ENCODE measurements around the gene IFI27L2.
"Not testable (repeated sequence)": the region's sequence is repeated elsewhere in the genome, so short reads cannot be mapped to it uniquely, and the experiment has no call there.

IFI27L2 gene, protein sequence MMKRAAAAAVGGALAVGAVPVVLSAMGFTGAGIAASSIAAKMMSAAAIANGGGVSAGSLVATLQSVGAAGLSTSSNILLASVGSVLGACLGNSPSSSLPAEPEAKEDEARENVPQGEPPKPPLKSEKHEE

GRCh38 chr14:94129111-94129757 is at the start of gene IFI27L2:
Gene IFI27L2 (minus strand): TSS chr14:94129604. CDS start chr14:94129564, 40 bp downstream.
- DNase-seq: peak; percentile 76

GRCh38 chr14:94177806-94178205 is 48.4 kb upstream of the IFI27L2 start:
- no peak for DNase-seq

GRCh38 chr14:94176808-94177207 is 47.4 kb upstream of the IFI27L2 start:
- no peak for DNase-seq

GRCh38 chr14:94175747-94176146 is 46.3 kb upstream of the IFI27L2 start:
- DNase-seq: no peak

DNA sequence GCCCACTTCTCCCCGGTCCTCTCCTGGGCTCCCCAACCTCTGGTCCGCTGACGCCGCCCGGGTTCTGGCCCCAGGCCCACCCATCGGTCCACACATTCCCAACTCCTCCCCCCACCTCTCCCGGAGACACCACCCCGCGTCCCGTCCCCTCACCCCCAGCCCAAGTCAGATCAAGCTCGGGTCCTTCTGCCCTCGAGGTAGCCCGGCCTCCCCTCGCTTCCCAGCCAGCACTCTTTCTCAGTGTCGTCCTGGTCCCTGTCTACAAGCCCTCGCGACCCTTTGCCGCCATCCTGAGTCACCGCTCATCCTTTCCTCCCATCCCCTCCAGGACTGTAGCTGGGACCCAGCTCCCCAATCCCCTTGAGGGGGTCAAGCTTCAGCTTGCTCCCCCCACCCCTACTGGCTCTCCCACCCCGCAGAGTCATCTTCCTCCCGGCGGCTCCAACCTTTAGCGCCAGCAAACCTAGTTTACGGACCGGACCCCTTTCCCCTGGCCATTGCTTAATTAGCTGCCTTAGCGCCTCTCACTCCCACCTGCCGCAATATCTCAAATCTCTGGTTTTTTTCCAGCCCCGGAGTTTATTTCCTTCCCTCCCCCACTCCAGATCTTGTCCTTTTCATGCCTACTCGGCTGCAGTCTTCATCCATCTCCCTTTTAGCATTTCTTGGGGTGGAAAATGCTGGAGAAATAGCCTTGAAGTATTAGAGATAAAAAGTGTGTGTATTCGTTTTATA is 45.8 kb upstream of the IFI27L2 start:
- no peak for DNase-seq

DNA sequence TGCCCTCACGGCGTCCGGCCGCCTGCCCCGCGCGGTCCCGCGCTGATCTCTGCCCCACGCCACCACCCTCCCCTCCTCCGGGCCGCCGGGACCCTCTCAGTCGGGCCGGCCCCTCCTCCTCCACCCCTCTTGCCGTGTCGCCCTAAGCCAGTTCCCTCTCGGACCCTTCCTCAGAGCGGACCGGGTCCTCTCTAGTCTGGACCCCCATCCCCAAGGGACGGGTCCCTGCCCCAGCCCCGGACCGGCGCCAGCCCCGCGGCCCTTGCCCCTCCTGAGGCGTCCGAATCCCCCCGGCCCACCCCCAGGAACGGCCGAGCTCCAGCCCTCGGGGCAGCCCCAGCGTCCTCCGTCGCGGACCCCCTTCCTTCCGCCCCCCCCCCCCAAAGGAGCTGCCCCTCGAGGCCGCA is 45.2 kb upstream of the IFI27L2 start:
- no peak for DNase-seq

DNA sequence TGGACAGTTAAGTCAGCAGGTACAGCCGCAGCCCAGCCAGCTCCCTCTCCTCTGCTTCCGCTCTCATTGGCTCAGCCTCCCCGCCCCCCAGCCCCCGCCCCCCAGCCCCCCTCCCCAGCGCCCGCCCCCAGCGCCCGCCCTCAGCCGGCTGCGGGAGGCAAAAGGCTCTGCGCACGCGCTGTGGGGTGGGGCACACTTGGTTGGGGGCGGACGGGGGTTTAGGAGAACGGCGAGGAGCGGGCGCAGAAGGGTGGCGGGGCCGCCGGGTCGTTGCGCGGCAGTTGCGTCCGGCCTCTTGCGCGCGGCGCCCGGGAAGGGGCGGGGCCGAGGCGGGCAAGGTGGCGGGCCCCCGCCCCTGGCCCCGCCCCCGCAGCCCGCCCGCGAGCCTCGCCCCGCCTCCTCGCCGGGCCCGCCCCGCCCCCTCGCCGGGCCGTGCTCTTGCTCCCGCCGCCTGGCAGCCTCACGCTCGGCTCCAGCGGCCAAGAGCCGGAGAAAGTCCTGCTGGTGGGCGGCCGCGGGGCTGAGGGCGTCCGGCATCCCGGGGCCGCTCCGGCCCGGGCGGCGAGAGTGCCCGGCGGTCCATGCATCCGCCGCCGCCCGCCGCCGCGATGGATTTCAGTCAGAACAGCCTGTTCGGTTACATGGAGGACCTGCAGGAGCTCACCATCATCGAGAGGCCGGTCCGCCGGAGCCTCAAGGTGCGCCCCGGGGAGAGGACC is 44.6 kb upstream of the IFI27L2 start, which contains the start of gene PPP4R4:
TSS of gene PPP4R4 (plus strand) at position 438 of the 719 bp plus-strand sequence. CDS start at position 582, 144 bp downstream.
- peak; percentile 88 for DNase-seq

- DNase-seq: no peak
These were observed 44.1 kb upstream of the IFI27L2 start for GRCh38 chr14:94173471-94173884.

DNA sequence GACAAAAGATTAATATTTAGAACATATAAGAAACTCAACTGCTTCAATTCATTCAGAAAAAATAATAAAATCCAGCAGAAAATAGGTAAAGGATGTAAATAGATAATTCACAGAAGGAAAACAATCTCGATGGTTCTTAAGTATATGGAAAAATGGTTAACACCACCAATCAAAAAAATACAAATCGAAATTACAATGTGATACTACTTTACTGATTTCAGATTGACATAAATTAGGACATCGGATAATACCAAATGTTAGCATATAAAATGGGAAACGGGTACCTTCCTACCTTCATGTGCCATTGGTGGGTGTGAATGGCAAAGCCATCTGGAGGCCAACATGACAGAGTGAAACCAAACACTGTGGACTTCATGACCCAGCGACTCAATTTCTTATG is 43.1 kb upstream of the IFI27L2 start:
- no peak for DNase-seq

DNA sequence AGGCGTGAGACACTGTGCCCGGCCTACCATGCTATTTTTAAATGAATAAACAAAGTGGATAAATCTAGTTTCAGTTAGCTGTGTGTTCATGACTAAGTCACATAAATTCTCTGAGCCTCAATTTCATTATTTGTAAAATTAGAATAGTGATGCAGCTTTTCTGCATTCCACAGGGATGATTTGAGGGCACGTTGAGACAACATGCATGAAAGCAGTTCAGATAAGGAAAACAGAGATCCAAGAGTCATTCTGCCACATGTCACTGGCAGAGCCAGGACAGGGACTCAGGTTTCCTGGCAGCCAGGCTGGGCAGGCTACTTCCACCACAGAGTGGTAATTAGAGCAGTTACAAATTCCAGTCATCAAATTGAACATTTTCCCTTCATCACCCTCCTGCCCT is 41.8 kb upstream of the IFI27L2 start:
- DNase-seq: no peak

- no peak for DNase-seq
These were observed 40.7 kb upstream of the IFI27L2 start for GRCh38 chr14:94170136-94170535.

DNA sequence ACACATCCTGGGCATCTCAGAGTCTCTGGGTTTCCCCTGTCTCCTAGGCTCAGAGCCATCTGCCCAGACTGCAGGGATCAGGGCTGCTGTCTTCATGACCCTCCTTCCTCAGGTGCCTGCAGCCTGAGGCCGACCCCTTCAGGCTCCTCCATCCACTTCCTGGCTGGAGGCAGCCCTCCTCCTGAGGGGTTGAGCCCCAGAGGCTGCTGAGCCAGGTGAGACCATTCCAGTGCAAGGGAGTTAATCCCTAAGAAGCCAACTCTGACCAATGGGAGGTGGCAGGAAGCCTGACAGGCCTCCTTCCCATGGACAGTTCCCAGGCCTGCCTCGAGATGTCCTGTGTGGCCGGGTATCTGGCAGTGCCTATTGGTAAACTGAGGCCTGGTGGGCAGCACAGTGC is 36.3 kb upstream of the IFI27L2 start:
- no peak for DNase-seq

DNA sequence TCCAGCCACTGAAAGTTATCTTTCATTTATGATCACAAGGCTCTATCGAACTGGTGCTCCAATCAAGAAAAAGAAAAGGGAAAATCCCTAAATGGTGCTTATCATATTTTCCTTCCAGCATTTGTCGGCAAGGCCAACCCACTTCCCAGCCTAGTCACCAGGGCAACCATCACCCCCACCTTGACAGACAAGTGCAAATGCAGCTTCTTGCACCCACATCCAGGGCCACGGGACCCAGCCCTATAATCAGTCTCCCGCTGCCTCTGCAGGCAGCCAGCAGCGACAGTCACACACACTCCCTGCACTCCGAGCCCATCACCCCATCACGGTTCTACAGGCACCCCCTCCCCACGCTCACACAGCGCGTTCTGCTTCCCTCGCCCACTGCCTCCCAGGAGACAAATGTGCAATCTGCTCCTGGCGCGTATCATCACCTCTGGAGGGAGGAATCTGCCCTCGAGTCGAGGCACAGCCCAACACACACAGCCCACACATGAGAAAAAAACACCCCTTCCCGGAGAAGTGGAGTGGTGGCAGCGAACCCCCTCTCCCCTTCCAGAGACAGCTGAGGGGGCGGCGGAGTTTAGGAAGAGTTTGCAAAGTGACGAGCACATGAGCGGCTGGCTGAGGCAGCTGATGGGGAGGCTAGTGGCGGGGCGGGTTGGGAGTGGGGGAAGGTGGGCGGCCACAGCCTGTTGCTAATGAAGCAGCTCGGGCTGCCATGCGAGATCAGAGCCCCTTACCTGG is 35.5 kb upstream of the IFI27L2 start:
- DNase-seq: no peak

GRCh38 chr14:94163796-94164195 is 34.4 kb upstream of the IFI27L2 start:
- DNase-seq: no peak

GRCh38 chr14:94162466-94162865 is 33.1 kb upstream of the IFI27L2 start:
- DNase-seq: no peak

- DNase-seq: no peak
These were observed 32.6 kb upstream of the IFI27L2 start for GRCh38 chr14:94161981-94162380.

DNA sequence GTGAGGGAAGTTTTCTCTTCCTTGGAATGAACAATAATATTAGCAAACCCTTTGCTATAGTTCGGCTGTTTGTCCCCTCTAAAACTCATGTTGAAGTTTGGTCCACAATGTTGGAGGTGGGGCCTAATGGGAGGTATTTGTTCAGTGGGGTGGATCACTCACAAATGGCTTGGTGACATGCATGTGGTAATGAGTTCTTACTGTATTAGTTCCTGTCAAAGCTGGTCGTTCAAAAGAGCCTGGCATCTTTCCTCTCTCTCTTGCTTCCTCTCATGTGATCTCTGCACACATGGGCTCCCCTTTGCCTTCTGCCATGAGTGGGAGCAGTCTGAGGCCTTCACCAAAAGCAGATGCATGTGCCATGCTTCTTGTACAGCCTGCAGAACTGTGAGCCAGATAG is 31.7 kb upstream of the IFI27L2 start:
- DNase-seq: no peak

GRCh38 chr14:94158239-94158883 is 29.0 kb upstream of the IFI27L2 start:
- DNase-seq: no peak

- DNase-seq: no peak
These were observed 27.8 kb upstream of the IFI27L2 start for GRCh38 chr14:94157197-94157596.

GRCh38 chr14:94156143-94156542 is 26.7 kb upstream of the IFI27L2 start:
- not testable (repeated sequence) for DNase-seq

GRCh38 chr14:94153750-94154342 is 24.4 kb upstream of the IFI27L2 start:
- DNase-seq: no peak

DNA sequence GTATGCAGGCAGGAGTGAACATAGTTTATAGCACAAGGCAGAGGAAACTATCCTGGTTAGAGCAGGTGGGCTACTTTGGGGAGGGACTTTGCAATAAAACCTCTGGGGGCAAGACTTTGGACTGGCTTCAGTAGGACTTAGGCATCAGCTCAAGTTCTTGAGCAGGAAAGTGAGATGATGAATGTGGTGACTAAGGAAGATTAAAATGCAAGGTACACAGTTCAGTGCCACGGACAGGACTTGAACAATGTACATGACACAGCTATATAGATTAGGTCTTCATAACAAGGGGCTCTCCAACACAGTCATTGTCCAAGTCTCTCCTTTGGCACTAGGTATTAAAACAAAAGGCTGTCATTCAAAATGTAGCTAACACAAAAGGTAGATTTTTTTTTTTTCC is 23.3 kb upstream of the IFI27L2 start:
- no peak for DNase-seq
